ENCODE measurements around the gene RFT1. TPM values are rescaled to one million over a fixed set of nuclear protein-coding genes. Genes with fewer than 3 reads are reported as not detected.

RFT1 gene
- total RNA-seq, 1 experiment from 2014 or later, result 18.0 TPM

- Histone ChIP-seq H3K4me1 (replicated peaks) (peaks cover 11% of the 10 kb centered on the region), H3K4me3 (no peak overlapping the region), H3K9me3 (replicated peaks) (no peaks in the 10 kb centered on the region), H3K36me3 (peaks cover 8% of the 10 kb centered on the region), H3K27me3 (replicated peaks) (no peaks in the 10 kb centered on the region), H3K27ac (no peak overlapping the region)
- DNase-seq (ENCODE audit: low read depth in 1 of 2, low spot score in 2 of 2), result no peak
Observed at GRCh38 chr3:53168175-53168923, 38.1 kb upstream of the RFT1 start.

- Histone ChIP-seq H3K27ac (no peak overlapping the region), H3K9me3 (replicated peaks) (no peaks in the 10 kb centered on the region), H3K4me1 (replicated peaks) (peaks cover 11% of the 10 kb centered on the region), H3K4me3 (no peak overlapping the region), H3K27me3 (replicated peaks) (no peaks in the 10 kb centered on the region), H3K36me3 (peaks cover 8% of the 10 kb centered on the region)
- no peak for DNase-seq (ENCODE audit: low read depth in 1 of 2, low spot score in 2 of 2)
Observed at GRCh38 chr3:53167418-53168174, 37.4 kb upstream of the RFT1 start.

DNA sequence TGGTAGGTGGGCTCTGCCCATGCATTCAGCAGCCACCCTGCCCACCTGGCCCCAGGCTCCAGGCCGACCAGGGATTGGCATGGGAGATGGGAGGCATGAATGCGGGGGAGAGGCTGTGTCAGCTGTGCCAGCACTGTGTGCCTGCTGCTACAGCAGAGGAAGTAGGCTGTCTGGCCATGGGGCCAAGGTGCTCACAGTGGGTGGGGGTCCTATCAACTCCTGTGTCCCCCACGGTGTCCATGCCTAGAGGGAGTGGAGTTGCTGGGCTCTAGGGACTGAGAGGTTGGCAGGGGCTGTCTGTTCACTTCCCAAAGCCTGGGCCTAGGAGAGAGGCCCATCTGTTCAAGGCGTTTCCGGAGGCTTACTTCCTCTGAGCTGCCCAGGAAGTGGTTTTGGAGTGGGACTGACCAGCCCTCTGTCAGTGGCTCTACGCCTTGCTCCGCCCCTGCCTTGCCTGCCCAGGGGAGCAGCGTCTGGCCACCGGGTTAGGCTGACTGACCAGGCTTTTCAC, 36.6 kb upstream of the RFT1 start:
- DNase-seq (ENCODE audit: low read depth in 1 of 2, low spot score in 2 of 2), result peak; percentile 29 to 55
- Histone ChIP-seq H3K27ac (peak overlapping the region; percentile 71), H3K27me3 (replicated peaks) (no peaks in the 10 kb centered on the region), H3K9me3 (replicated peaks) (no peaks in the 10 kb centered on the region), H3K36me3 (peaks cover 8% of the 10 kb centered on the region), H3K4me3 (no peak overlapping the region), H3K4me1 (replicated peaks) (peaks cover 16% of the 10 kb centered on the region)

DNA sequence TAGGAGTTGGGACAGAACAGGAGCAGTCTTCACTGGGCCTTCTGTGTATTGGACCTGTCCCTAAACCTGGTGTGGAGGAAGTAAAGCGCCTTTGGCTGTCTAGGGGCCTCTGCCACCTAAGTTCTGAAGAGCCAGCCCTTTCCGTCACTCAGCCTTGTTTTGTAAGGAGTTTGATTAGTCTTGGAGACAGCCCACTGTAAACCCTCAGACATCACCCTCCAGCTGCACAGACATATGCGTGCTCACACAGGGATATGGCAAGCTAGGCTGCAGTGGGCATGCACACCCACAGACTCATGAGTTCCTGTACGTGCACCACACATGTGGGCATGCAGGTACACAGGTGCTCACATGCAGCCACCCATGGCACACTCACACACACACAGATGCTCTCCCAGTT, 36.0 kb upstream of the RFT1 start:
- no peaks in the 10 kb centered on the region for H3K9me3 ChIP-seq (replicated peaks)
- H3K4me1 ChIP-seq (replicated peaks), result peaks cover 16% of the 10 kb centered on the region
- no peak overlapping the region for H3K4me3 ChIP-seq
- no peak overlapping the region for H3K27ac ChIP-seq
- H3K36me3 ChIP-seq, result peaks cover 11% of the 10 kb centered on the region
- DNase-seq (ENCODE audit: low read depth in 1 of 2, low spot score in 2 of 2), result no peak
- H3K27me3 ChIP-seq (replicated peaks), result no peaks in the 10 kb centered on the region

- peaks cover 21% of the 10 kb centered on the region for H3K4me1 ChIP-seq (replicated peaks)
- no peak overlapping the region for H3K4me3 ChIP-seq
- H3K9me3 ChIP-seq (replicated peaks), result no peaks in the 10 kb centered on the region
- H3K36me3 ChIP-seq, result peaks cover 12% of the 10 kb centered on the region
- H3K27ac ChIP-seq, result no peak overlapping the region
- DNase-seq (ENCODE audit: low read depth in 1 of 2, low spot score in 2 of 2), result no peak
- H3K27me3 ChIP-seq (replicated peaks), result no peaks in the 10 kb centered on the region
Observed at GRCh38 chr3:53164911-53165310, 34.7 kb upstream of the RFT1 start.

DNA sequence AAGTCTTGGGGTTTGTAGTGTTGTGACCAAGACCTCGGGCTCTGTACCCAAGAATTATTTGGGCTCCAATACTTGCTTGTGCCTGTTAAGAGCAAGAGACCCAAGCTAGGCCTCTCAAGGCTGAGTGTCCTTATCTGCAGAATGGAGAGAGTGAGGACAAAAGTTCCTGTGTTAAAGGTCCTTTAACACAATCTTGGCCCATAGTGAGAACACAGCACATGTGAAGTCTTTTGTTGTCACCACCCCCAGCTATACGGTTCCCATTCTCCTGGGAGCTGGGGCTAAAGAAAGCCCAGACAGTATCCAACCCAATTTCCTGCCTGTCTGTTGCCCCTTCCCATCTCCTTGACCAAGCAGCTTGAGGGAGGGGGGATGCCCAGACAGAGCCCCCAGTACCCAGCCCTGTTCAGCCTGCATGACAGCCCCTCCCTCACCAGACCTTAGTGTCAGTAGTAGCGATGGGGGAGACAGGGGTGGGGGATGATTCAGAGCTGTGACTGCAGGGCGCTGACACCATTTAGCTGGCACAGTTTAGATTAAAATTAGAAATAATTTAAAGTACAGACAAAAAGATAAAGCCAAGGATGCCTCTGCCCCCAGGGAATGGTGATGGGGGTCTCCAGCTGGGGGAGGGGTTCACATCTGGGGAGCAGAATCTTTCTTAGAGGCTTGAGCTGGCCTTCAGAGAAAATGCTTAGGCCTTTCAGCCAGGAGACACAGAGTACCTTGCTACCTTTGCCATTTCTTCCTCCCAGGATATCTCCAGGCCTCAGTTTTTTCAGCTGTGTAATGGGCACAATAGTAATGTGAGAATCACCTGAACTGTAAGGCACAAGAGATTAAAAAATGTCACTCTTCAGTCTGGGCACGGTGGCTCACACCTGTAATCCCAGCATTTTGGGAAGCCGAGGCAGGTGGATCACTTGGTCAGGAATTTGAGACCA, 33.5 kb upstream of the RFT1 start:
- Histone ChIP-seq H3K36me3 (peaks cover 12% of the 10 kb centered on the region), H3K27me3 (replicated peaks) (no peaks in the 10 kb centered on the region), H3K9me3 (replicated peaks) (no peaks in the 10 kb centered on the region), H3K4me1 (replicated peaks) (peaks cover 22% of the 10 kb centered on the region), H3K27ac (no peak overlapping the region), H3K4me3 (no peak overlapping the region)
- no peak for DNase-seq (ENCODE audit: low read depth in 1 of 2, low spot score in 2 of 2)

DNA sequence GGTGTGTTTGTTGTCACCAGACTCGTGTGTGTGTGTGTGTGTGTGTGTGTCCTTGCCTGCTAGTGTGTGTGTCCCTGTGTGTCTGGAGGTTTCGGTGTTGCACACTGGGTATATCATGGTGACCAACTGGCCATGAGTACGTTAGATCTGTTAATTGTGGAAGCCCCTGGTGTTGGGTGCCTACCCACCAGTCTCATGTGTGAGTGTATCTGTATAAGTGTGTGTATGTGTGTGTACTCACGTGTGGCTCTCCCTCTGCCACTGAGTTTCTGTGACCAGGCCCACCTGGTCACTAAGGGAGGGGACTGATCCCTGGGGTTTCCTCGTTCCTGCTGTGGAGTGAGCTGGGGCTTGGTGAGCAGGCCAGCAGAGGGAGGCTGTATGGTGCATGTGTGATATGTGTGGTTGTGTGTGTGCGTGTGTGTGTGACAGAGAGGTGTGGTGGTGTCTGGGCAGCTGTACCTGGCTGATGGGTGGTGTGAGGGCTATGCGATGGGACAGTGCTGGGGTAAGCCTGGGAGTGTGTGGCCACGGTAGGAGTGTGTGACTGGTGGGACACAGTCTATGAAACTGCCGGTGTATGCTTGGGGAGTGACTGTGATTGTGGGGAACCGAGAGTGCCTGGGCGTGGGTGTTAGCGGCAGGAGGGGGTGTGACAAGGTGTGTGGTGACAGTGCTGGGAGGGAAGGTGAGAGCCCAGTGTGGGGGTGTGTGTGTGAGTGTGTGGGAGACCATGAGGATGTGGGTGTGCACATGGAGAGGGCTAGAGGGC, 32.6 kb upstream of the RFT1 start:
- Histone ChIP-seq H3K4me1 (replicated peaks) (peaks cover 22% of the 10 kb centered on the region), H3K9me3 (replicated peaks) (no peaks in the 10 kb centered on the region), H3K27ac (no peak overlapping the region), H3K4me3 (peak overlapping the region; percentile 98; the same call in 1 of the 2 replicates), H3K36me3 (peaks cover 12% of the 10 kb centered on the region), H3K27me3 (replicated peaks) (no peaks in the 10 kb centered on the region)
- no peak for DNase-seq (ENCODE audit: low read depth in 1 of 2, low spot score in 2 of 2)

DNA sequence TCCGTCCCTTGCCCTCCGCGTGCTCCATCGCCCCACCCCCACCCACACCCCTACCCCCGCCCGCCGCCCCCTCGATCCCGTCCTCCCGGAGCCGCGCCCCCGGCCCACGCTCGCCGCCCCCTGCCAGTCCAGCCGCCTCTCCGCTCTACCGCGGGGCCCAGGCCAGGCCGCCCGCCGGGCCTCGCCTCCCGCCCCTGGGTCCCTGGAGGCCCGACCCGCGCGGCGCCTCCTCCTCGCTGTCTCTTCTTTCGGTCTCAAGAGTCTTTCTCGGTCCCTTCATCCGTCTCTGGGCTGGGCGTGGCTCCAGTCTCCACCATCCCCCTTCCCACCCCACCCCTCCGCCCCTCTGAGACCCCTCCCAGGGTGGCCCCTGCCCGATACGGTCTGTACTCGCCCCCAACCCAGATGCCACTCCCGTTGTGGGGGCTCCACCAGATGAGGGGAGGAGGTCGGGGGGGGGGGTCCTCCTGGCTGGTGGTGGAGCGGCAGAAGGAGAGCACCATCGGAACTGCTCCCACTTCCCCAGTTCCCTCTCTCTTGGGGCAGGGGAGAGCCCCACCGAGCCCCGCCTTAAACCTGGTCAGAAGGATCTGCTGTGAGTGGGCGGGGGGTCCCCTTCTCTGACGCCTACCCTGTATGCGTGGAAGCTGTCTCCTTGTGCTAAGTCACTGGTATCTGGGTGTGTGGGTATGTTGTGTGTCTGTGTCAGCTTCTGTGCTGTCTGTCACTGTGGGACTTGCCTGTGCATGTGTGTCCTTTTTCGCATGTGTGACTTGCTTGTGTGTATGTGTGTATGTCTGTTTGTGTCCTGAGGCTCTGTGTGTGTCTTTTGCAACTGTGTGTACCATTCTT, 31.8 kb upstream of the RFT1 start:
- peak overlapping the region; percentile 98 for H3K4me3 ChIP-seq
- H3K9me3 ChIP-seq (replicated peaks), result no peaks in the 10 kb centered on the region
- peaks cover 19% of the 10 kb centered on the region for H3K4me1 ChIP-seq (replicated peaks)
- DNase-seq (ENCODE audit: low read depth in 1 of 2, low spot score in 2 of 2), result peak in 1 of 2 experiments; percentile 3
- no peaks in the 10 kb centered on the region for H3K27me3 ChIP-seq (replicated peaks)
- peaks cover 12% of the 10 kb centered on the region for H3K36me3 ChIP-seq
- H3K27ac ChIP-seq, result no peak overlapping the region

GRCh38 chr3:53161450-53161819, 31.2 kb upstream of the RFT1 start:
- H3K36me3 ChIP-seq, result peaks cover 8% of the 10 kb centered on the region
- 0 out of 2 replicates have a peak overlapping the region, but pooled peaks have one; percentile 22 for H3K27ac ChIP-seq
- no peaks in the 10 kb centered on the region for H3K27me3 ChIP-seq (replicated peaks)
- peak overlapping the region; percentile 98 for H3K4me3 ChIP-seq
- H3K9me3 ChIP-seq (replicated peaks), result no peaks in the 10 kb centered on the region
- peak in 1 of 2 experiments; percentile 36 for DNase-seq (ENCODE audit: low read depth in 1 of 2, low spot score in 2 of 2)
- peaks cover 13% of the 10 kb centered on the region for H3K4me1 ChIP-seq (replicated peaks)

- H3K9me3 ChIP-seq (replicated peaks), result no peaks in the 10 kb centered on the region
- DNase-seq (ENCODE audit: low read depth in 1 of 2, low spot score in 2 of 2), result peak; percentile 74 to 77
- 0 out of 2 replicates have a peak within 1 kb of the TSS, but pooled peaks have one; percentile 39 for H3K27ac ChIP-seq
- no peaks in the 10 kb centered on the region for H3K27me3 ChIP-seq (replicated peaks)
- peak within 1 kb of the TSS; percentile 98 for H3K4me3 ChIP-seq
- peaks cover 11% of the 10 kb centered on the region for H3K4me1 ChIP-seq (replicated peaks)
- H3K36me3 ChIP-seq, result peaks cover 4% of the 10 kb centered on the region
Observed at GRCh38 chr3:53160660-53161449, 30.6 kb upstream of the RFT1 start, which contains the start of gene PRKCD. PRKCD (plus strand) TSS chr3:53161209; CDS start chr3:53178423, 17,214 bp downstream.

- no peak overlapping the region for H3K27ac ChIP-seq
Observed at GRCh38 chr3:53160061-53160659, 29.9 kb upstream of the RFT1 start.

More at GRCh38 chr3:53160061-53160659, 29.9 kb upstream of the RFT1 start:
- Histone ChIP-seq H3K4me3 (peak overlapping the region; percentile 98), H3K9me3 (replicated peaks) (no peaks in the 10 kb centered on the region), H3K36me3 (peaks cover 4% of the 10 kb centered on the region), H3K4me1 (replicated peaks) (peaks cover 11% of the 10 kb centered on the region), H3K27me3 (replicated peaks) (no peaks in the 10 kb centered on the region)
- DNase-seq (ENCODE audit: low read depth in 1 of 2, low spot score in 2 of 2), result no peak

Measured in SJSA1 (cell line).